HG03280 (cell line): Measurements from ENCODE around the gene LEF1.

Source experiments
- ATAC-seq: cut with Tn5 transposase; IDR thresholded peaks from one replicate; pipeline ENCODE4 v1.9.1; 2021; ENCODE audit warnings: mild to moderate bottlenecking, moderate library complexity; ENCODE audit not compliant: unreplicated experiment

The LEF1 gene

DNA sequence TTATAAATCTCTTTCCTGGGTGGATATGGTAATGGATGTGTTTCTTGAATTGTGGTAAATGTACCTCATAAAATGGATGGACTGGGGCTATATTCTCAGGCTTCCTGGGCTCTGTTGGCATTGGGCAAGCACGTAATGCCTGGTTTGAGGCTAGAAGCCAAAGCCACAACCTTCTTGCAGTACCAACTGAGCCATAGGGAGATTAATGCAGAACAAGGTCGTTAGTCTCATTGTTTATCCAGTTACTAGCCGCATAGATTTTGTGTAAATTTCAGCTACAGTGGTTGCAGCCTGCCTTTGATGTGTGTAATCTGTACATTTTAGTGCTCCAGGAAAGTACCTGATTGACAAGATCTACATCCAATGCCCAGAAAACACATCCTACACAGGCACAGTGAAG, 7.2 kb upstream of the LEF1 start:
- no peak for ATAC-seq

DNA sequence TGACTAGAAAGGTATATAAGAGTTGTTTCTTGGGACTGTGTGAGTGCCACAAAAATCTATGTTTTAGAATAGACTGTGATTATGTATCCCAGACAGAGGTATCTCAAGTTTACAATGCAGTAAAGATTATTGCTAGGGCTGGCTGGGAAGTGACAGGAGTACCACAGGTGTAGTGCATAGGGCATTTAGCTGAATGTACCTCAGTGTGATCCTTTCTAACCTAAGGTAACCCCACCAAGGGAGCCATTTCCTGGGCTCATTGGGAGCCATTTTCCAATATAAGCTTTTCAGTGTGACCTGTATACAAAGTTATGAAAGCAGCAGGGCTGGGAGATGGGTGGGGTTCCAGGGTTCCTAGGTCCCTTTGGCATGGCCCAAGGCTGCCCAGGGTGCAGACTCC, 6.1 kb upstream of the LEF1 start:
- ATAC-seq, result no peak

DNA sequence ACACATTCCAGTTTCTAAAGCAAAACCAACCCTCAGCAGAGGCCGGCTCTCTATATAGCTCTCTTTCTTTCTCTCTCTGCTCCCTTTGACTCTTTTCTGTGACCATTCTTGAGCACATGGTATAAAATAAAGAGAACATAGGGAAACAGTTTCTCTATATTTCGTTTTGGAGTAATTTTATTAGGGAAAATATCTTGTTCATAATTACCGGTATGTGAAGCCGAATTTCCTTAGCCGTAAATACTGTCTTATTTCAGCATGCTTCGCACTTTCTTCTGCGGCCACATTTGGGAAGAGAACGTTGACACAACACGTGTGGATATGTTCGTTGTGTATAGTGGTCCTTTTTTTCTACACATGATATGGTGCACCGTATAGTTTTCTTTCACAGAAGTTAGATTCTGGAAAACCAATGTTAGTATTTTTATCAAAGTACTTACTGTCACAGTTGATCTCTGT, 4.9 kb upstream of the LEF1 start:
- ATAC-seq, result no peak

DNA sequence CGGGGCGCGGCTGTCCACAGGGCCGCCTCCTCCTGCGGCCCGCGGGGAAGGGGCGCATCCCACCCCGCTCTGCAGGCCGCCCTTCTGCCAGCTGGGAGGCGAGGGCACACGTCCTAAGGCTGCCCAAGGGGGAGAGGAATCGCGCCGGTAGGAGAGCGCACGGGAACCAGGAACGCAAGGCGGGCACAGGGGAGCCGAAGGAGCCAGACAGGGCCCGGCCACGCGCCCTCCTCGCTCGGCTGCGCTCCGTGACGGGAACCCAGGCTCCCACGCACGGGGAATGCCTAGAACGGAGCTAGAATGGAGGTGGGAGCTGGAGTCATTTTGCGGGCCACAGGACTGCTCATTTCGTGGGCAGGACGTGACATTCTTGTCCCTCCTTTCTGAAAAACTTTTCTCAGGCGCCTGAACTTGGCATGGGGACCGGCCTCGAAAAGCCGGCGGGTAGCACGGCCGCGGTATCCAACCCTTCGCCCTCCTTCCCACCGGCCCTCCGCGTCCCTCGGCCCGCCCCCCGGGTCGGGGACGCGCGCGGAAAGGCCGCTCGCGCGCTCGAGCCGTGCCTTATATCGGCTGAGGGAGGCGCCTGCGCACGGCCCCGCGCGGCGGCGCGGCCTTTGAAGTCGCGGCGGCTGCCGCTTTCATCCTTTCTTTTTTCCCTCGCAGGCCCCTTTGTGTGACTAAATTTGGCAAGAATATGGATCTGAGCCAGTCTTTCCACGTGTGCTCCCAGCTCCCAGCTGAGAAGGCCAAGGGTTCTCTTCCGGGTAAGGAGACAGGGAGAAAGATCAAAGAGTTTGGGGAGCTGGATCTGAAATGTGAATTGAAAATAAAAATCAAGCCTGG, 4.2 kb upstream of the LEF1 start:
- ATAC-seq, result peak; percentile 58

DNA sequence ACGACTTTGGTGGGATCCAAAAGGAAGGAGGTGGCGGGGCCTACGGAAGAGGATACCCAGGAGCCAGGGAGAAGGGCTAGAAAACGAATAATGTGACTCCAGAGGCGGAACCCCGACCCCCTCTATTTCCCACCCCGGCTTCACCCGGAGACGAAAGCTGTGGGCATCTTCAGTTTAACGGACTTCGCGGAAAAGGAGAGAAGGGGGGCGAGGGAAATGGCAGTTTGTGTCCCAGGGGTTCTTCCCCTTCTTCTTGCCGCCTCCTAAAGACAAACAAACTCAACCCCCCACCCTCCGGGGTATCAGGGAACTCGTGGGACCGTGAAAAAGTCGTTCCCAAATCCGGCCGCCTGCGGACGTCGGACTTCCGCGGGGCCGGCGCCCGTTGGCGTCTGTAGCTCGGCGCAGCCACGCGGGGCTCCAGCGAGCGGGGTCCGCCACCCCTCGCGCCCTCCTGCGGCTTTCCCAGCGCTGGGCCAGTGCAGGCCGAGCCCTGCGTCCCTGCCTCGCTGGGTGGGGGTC, 3.6 kb upstream of the LEF1 start:
- ATAC-seq, result peak; percentile 29

DNA sequence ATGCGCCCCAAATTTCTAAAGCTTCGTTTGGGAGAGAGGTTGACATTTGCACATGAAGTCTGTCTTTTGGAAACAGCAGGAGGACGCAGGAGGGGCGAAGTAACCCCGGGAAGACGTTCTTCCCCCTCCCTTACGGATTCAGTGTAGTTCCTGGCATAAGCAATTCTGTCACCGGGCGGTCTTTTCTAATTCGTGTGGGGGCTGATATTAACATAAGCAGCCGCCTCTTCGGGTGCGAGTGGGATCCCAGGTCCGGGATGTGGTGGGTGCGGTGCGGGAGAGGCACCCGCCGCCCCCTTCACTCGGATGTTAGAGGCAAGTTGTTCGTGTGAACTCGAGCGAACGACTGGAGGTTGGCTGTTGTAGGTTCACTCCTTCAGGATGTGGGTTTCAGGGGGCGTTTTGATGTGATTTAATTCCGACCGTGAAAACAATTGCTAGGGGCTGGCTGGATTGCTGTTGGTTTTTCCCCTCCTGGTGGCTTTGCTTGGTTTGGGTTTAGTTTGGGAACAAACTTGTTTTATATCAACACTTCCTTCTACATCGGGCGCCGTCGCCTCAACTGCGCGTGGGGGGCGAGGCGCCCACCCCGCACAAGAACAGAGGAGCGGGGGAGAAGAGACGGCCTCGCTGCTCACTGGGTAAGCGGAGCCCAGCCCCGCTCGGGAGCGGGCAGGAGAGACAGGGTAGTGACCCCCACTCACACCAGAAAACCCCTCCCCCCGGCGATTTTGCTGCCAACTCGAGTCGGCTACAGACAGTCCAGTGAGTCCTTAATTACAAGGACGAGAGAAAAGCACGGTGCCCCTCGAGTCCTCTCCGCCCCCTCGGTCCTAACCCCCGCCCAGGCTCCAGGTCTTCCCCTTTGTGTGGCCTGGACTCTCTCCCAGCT, 2.9 kb upstream of the LEF1 start:
- ATAC-seq, result no peak

DNA sequence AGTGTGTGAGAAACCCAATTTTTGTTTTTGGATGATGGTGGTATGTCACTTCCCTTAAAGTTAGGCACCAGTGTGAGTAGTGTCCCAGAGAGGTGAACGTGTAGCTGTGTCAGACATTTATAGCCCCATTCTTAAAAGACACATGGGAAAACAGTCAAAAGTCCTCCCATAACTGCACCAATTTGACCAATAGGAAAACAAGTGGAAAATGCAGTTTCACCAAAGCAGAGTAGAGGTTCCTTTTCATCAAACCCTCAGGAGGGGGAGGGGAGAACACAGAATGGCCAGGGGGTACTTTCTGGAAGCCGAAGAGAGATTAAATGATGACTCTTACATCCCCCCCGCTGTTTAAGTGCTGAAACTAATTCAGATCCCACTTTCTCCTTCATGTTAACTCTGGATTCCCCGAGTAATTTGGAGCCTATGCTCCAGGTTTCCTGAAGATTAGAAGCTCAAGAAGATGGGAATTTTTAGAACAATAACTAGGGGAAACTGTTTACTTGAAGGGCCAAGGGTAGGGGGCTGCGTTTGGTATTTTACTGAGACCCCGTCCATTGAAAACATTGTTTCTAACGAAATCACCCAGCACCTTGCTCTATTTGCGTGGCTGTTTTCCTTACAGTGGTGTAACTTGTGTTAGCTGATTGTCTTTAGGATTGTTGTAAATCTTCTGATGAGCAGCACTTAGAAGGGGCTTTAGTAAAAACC, 2.1 kb upstream of the LEF1 start:
- ATAC-seq, result no peak

DNA sequence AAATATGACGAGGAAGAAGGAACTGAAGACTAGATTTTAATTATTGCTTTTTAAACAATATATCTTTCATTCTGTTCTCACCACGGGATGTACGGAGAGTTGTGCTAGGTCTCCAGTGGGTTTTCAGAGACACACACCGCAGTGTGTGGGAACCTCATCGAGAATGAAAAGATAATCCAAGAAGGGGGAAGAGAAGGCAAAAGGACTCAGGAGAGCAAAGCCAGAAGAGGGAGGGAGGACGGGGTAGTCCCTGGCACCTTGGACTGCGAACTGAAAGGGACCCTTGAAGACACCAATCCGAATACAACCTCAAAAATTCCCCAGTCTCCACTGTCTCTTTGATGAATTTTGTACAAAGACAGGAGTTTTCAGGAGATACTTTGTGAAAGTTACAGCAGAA, 932 bp upstream of the LEF1 start:
- no peak for ATAC-seq

DNA sequence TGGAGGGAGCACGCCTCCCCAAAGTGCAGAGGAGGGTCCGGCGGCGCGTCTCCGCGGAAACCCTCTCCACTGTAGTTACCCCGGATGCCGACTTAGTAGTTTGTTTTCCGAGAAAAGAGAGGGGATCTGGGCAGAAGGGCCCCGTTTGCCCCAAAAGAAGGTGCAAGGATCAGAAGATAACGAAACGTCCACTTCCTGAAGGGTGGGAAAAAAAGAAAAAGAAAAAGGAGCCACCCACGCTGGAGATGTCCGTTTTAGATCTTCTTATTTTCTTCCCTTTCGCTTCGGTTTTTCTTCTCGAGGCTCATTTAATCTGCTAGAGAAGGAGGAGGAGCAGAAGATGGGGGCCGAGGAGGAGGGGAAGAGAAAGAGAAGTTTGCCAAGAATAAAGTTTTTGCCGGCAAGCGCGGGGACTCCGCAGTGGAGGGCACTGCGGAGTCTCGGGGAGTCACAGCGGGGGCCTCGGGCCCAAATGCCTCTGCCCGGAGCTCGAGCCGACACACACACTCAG, 517 bp downstream of the LEF1 start:
- ATAC-seq, result no peak

DNA sequence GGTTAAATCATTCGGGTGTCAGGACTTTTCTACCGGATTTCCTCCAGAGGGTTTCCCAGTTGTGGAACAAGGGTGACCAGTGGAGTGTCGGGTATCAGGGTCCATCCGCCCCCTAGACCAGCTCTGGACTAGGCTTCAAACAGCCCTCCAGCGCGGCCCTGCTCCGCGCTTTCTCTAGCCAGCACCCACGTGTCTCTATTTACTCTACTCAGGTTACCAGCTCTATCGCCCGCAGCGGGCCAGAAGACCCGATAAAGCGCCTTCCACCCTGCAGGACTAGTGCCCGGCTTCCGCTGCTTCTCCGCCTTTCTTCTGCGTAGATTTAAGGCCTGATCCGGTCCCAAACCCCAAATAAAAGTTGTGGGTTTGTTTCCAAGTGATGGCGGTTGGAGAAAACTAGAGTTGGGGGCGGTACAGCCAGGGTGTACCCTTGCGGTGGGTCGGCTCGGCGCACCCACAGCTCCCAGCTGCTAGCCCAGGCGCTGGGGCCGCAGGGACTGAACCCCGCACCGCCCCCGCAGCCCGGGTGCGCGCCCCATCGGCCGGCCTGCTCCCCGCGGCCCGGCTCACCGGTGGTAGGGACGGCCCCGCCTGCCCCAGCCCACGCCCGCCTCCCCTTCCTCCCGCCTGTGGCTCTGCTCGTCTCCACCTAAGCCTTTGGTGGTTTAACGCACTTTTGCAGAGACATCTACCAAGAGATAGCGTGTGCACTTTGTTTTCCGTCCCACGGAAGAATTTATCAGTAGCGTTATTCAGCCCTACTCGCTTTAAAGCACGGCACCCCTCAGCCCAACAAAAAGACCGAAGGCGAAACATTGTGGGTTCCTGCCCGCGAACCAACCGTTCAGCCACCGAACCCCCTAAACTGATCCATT, 2.1 kb downstream of the LEF1 start:
- peak; percentile 45 for ATAC-seq

DNA sequence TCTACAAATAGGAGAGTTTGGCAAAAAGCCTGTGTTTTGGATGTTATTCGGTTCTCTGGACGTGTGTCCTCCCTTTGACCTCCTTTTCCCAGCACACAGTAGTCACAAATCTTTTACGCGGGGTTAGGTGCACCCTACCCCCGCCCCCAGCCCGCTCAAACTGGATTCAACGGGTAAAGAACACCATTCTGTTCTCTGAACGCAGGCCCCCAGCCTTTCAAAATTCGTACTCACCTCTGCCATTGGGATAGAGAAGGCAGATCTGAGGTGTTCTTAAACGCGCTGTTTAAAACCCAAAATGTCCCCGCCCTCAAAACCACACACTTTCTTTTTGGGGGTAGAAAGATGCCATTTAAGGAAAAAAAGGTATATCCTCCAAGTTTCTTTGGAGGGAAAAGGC, 2.7 kb downstream of the LEF1 start:
- no peak for ATAC-seq

DNA sequence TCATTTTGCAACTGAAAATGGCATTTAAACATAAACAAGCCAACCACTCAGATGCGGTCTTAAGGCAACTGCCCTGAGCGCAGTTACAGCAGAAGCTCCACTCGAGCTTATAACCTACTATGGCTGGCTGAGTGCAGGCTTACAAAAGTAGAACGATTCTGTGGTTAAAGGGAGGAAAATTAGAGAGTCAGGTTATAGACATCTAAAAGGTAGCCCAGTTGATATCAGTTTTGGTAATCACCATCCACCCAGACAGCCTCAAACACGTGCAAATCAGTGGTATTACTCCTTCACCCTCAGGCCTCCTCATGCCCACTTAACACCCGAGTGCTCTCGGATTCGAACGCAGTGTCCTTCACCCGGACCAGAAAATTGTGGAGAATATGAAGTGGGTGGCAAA, 3.1 kb downstream of the LEF1 start:
- no peak for ATAC-seq

DNA sequence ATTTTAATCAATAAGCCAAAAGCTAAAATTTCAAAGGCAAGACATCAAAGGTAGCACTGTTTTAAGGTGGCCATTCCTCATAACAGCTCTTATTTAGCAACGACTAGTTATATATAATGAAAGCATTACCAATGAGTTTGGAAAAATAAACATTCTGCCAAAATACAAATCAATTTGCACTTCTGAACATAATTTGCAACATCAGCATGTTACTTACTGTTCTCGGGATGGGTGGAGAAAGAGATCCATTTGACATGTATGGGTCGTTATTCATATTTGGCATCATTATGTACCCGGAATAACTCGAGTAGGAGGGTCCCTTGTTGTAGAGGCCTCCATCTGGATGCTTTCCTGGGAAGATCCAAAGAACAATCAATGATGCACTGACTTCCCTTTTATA, 5.4 kb downstream of the LEF1 start:
- ATAC-seq, result no peak

DNA sequence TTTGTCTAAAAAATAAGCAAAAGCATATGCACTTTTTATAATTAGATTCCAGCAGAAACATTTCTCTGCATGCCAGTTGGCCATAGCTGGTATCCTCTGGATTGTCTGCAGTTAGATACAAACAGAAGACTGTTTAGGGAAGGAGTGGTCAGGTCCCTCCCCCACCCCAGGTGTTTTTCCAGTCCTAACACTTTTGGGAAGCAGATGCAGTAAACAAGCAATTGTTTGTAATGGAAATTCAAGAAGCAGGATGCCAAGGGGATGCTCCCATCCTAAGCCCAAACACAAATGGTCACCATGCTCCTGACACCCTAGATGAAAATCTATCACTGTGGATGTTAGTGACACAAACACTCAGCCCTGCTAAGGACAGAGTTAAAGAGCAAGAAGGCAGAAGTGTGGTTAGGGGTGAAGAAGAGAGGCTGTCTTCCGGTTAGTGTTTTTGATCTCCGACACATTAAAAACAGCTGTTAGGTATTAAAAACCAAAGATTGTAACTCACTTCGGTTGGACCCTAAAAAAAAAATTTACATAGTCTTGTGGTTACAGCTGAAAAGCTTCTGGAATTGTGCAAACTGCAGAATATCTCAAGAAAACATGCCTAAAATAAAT, 7.9 kb downstream of the LEF1 start:
- no peak for ATAC-seq

DNA sequence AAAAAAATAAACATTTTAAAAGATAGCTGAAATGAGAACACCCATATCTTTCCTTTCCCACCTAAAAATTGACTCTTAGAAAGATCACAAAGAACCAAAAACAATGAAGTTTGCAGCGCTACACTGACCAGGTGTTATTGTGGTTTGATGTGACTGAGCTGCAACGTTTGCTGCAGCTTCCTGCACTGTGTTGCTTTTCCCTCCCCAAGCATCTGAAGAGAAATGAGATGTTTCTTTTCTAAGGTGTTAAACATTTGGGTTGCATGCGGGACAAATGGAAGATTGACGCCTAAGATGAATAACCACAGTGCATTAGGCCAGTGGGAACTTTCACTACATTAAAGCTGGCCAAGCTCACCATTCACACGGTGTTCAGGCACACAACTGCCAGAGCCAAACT, 8.9 kb downstream of the LEF1 start:
- ATAC-seq, result no peak

DNA sequence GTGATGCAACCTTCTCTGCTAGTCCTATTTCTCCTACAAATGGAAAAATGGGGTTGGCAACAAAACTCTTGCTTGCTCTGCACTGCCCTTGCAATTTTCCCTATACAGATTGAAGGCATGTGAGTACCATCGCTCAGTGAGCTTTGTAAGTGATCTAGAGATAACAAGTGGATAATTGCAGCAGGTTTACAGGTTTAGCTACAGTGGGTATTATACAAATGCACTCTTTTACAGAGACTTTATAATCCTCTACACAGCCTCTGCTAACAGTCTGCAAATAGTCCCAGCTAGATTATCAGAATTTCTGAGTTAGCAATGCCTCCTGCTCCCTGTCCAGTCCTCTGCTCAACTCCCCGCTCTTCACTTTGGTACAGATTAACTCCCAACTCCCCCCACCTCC, 11.1 kb downstream of the LEF1 start:
- ATAC-seq, result no peak

DNA sequence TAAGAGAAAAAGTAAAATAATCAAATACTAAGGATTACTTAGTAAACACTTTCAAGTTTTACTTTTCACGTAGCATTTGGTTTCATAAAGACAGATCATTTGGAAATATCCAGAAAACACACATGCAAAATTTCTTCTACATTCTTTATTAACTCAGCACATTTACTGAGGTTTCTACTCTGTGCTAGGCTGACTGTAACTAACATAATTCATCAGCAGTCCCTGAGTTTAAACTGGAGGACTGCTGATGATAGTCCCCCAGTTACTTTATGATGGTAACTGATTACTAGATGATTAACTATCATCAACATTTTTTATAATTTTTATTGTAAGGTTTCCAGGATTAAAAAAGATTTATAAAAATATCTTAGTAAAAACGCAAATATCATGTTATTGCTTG, 12.3 kb downstream of the LEF1 start:
- ATAC-seq, result no peak

DNA sequence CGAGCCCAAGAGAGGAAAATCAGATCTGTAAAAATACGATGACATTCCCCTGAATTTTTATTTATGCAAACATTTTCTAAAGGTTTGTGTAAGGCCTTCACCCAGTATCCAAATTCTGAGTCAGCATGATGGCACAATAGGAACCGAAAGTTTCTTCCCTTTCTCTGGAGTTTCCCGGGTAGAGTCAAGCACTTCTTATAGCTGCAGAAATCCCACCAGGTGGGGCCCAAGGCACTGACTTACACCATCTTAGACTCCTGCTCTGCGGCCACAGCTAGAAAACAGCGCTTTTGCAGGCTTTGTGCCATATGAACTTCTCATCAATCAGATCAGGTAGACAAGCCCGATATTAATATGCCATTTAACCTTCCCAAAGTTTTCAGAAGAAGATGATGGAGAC, 13.4 kb downstream of the LEF1 start:
- no peak for ATAC-seq

DNA sequence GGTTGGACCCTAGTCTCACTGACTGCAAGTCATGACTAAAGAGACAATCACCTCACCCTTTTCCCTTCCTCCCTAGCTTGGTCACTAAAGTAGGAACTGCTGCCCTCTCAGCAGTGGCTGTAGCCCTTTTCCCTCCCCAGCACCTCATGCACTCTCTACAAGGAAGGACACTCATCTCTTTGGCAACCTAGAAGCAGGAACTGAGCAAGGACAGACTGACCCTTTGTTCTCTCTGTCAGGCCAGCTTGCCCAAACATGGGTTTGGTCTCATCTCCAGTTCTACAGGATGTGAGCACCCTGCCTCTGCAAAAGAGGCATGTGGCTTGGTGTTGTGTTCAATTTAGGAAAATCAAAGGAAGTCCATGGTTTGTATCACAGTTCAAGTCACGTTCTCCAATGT, 15.8 kb downstream of the LEF1 start:
- no peak for ATAC-seq
